GM21360 (cell line): Measurements from ENCODE around the gene IQSEC1.

Experiments used
- ATAC-seq: cut with Tn5 transposase; IDR thresholded peaks from one replicate; pipeline ENCODE4 v1.9.1; 2021; ENCODE audit warnings: mild to moderate bottlenecking, moderate library complexity; ENCODE audit not compliant: unreplicated experiment

The IQSEC1 gene

GRCh38 chr3:12944849-12945248 is 128.4 kb downstream of the IQSEC1 start:
- ATAC-seq = no peak

GRCh38 chr3:12944413-12944812 is 128.8 kb downstream of the IQSEC1 start:
- ATAC-seq = no peak

- no peak for ATAC-seq
These were observed 129.9 kb downstream of the IQSEC1 start for GRCh38 chr3:12943124-12944021.

GRCh38 chr3:12941495-12942023 is 131.7 kb downstream of the IQSEC1 start:
- no peak for ATAC-seq

GRCh38 chr3:12940854-12941253 is 132.4 kb downstream of the IQSEC1 start:
- ATAC-seq = no peak

GRCh38 chr3:12939137-12939536 is 134.1 kb downstream of the IQSEC1 start:
- ATAC-seq = no peak

- ATAC-seq = no peak
These were observed 134.9 kb downstream of the IQSEC1 start for GRCh38 chr3:12938258-12938711.

- no peak for ATAC-seq
These were observed 137.1 kb downstream of the IQSEC1 start for GRCh38 chr3:12935861-12936830.

GRCh38 chr3:12935023-12935860 is 138.0 kb downstream of the IQSEC1 start:
- no peak for ATAC-seq

GRCh38 chr3:12934431-12934830 is 138.8 kb downstream of the IQSEC1 start:
- ATAC-seq = no peak

GRCh38 chr3:12933901-12934300 is 139.3 kb downstream of the IQSEC1 start:
- no peak for ATAC-seq

- ATAC-seq = no peak
These were observed 140.5 kb downstream of the IQSEC1 start for GRCh38 chr3:12932754-12933153.

GRCh38 chr3:12932347-12932746 is 140.9 kb downstream of the IQSEC1 start:
- no peak for ATAC-seq

GRCh38 chr3:12931273-12931905 is 141.8 kb downstream of the IQSEC1 start:
- ATAC-seq = no peak

- ATAC-seq = no peak
These were observed 143.4 kb downstream of the IQSEC1 start for GRCh38 chr3:12929801-12930200.

- ATAC-seq = no peak
These were observed 146.6 kb downstream of the IQSEC1 start for GRCh38 chr3:12926660-12927059.

- no peak for ATAC-seq
These were observed 147.6 kb downstream of the IQSEC1 start for GRCh38 chr3:12925648-12926047.

GRCh38 chr3:12924437-12924836 is 148.8 kb downstream of the IQSEC1 start:
- ATAC-seq = no peak

GRCh38 chr3:12922881-12923431 is 150.3 kb downstream of the IQSEC1 start:
- ATAC-seq = no peak

- ATAC-seq = no peak
These were observed 150.9 kb downstream of the IQSEC1 start for GRCh38 chr3:12922306-12922705.
